Activated T-cell treated with anti-CD3 and anti-CD28 coated beads for 48 hours (primary cell): ENCODE data around the gene WDR20.

ENCODE experiments used
- DNase-seq: peaks from one replicate; pipeline ENCODE4 v3.0.0-alpha.2; 2020; ENCODE audit warnings: low read depth

Gene WDR20

GRCh38 chr14:102219316-102219715, 79.6 kb downstream of the WDR20 start:
- DNase-seq, result no peak

GRCh38 chr14:102220031-102220430, 80.3 kb downstream of the WDR20 start:
- no peak for DNase-seq

DNA sequence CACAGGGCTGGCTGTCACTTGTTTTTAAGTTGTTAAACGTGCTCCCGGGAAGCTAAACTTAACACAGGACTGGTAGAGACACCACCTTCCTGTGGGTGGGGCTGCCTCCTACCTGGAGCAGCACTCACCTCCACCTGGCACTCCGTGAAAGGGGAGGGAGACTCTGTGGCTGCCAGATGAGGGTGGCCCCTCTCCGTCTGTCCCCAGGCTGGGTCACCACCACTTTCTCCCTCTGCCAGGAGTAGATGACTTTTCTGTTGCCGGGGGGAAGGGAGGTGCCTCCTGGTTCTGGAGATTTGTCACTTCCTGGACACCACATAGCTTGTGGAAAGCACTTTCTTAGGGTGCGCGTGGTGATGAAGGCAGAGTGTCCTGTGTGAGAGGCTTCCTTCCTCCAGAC, 81.3 kb downstream of the WDR20 start:
- DNase-seq, result no peak

DNA sequence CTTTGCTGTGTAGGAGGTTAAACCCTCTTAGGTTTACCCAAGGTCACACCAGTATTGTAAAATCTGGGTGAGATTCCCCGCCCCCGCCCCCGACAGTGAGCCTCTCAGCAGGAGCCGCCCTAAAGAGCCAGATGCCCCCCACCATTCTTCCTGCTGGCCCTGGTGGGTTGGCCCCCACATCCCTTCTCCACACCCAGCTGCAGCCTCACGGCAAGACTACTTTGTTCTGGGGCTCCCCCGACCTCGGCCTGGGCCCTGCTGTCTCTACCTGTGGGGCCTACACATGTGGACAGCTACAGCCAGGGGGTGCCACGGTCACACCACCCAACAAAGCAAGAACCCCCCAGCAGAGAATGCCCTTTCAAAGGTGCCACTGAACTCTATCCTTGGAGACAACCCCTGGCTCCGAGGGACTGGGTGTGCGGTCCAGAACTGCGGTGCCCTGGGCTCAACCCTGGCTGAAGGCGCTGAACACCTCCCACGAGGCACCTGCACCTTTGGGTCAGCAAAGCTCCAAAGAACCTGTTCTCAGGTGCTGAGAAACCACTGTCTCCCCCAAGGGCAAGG, 82.4 kb downstream of the WDR20 start:
- no peak for DNase-seq

GRCh38 chr14:102222751-102223150, 83.1 kb downstream of the WDR20 start:
- DNase-seq, result no peak

DNA sequence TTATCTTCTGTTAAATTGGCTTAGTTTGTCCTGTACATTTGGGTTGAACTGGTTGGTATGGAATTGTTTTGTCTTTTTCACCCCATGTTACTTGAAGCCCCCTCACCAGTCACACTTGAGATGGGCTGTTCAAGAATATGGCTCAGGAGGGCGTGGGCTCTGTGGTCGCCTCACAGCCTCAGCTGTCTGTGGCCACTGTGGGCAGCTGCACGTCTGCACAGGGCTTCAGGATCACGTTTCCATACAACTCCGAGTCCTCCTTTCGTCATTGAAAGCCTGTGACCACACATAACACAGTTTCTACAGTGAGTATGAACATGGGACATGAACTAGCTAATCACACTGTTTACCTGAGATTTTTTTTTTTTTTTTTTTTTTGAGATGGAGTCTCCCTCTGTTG, 84.0 kb downstream of the WDR20 start:
- no peak for DNase-seq

DNA sequence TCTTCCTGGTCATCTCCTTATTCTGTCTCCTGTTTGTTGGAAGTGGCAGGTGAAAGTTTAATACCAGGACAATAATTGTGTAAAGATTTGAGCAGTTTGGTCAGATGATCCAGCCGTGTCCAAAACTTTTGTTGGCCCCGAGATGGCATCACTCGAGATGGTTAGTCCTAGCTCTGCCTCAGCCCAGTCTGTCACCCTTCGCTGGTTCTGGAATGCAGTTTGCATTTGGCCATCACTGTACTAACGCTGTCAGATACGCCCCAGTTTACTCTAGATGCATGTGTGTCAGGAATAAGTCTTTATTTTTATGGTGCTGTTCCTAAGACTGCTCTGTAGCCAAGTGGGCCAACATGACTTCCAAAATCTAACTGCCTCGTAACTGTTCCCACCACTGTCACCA, 85.7 kb downstream of the WDR20 start:
- DNase-seq, result no peak

DNA sequence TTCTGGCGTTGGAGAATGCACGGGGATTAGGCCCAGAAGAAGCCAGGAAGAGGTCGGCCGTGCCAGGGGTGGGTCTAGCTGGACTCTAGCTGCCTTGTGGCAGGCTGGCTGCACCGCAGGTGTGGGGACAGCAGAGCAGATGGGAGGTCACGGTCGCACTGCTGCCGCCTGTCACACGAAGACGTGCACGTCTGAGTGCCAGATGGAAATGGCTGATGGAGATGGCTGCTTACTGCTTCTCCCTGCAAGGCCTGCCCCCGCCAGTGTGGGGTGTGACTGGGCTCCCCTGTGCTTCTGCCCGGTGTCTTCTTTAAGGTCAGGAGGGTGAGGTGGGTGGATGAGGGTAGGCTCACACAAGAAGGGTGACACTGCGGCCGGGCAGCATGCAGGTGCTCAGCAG, 86.2 kb downstream of the WDR20 start:
- DNase-seq, result no peak

GRCh38 chr14:102226356-102227125, 86.8 kb downstream of the WDR20 start:
- no peak for DNase-seq

GRCh38 chr14:102227184-102227964, 87.7 kb downstream of the WDR20 start:
- no peak for DNase-seq

- DNase-seq, result no peak
These were observed 89.5 kb downstream of the WDR20 start for GRCh38 chr14:102229071-102229738.

GRCh38 chr14:102229739-102230092, 90.0 kb downstream of the WDR20 start:
- DNase-seq, result no peak

- DNase-seq, result no peak
These were observed 90.9 kb downstream of the WDR20 start for GRCh38 chr14:102230481-102231210.

GRCh38 chr14:102231476-102232347, 92.0 kb downstream of the WDR20 start:
- no peak for DNase-seq

- no peak for DNase-seq
These were observed 92.6 kb downstream of the WDR20 start for GRCh38 chr14:102232348-102232625.

- DNase-seq, result no peak
These were observed 93.4 kb downstream of the WDR20 start for GRCh38 chr14:102233081-102233480.

DNA sequence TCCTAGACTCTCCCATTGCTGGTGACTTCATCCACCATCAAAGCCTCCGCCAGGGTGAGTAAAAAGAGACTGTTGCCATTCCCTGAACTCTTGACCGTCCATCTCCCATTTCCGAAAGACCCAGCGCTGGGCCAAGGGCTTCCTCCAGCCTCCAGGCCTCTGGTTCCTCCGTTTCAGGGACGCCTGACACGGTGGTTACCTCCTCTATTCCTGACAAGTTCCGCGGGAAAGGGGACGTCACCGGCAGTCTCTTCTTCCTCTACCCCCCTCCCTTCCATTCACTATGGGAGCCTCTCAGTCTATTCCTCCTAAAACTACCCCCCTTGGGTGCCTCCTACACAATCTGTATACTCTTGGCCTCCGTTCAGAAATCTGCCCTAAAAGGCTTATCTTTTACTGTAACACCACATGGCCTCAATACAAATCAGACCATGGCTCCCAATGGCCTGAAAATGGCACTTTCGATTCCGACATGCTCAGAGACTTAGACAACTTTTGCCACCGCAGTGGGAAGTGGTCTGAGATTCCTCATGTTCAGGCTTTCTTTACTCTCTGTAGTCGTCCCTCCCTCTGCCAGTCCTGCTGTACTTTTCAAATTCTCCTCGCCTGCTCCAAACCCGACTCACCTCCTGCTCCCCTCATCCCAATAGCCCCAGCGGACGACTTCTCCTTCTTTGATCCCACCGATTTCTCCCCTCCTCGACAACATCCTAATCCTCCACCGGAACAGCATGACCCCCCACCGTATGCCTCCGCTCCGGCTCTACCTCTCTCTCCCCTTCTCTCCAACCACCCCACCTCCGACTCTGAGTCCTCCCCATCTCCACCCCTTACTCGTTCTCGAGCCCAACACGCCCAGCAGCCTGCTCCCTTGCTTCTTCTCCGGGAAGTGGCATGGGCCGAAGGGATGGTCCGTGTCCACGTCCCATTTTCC, 94.9 kb downstream of the WDR20 start:
- no peak for DNase-seq

GRCh38 chr14:102235275-102235897, 95.7 kb downstream of the WDR20 start:
- peak; percentile 74 for DNase-seq

DNA sequence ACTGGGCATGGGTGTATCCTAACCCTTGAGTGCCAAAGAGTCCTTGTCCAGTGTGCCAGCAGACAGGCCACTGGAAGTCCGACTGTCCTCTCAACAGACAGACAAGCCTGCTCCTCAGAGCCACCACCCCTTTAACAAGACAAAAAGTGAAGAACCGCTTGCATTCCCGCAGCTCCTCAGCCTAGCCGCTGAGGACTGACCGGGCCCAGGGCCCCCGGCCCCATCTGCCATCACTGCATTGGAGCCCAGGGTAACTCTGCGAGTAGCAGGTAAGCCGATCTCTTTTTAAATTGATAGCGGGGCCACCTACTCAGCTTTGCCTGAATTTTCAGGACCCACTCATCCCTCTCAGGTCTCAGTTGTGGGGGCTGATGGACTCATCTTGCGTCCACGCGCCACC, 96.3 kb downstream of the WDR20 start:
- no peak for DNase-seq

- no peak for DNase-seq
These were observed 98.4 kb downstream of the WDR20 start for GRCh38 chr14:102238131-102238530.
